Measurements from ENCODE around the gene C12orf76. TPM values are rescaled to one million over a fixed set of nuclear protein-coding genes. Genes with fewer than 3 reads are reported as not detected.

C12orf76 gene
- total RNA-seq, 1 donor from 2014 or later = 19.7 TPM

GRCh38 chr12:109995686-109996482 lies 52.4 kb downstream of the C12orf76 start, which contains the start of gene GIT2:
GIT2 (minus strand) TSS chr12:109996368; CDS start chr12:109996224, 144 bp downstream.
- TF ChIP-seq CTCF (IDR thresholded peaks at IDR 0.05) = no peak
- intact Hi-C loops (cut with DNase I) = no loop called here
- peak; percentile 93 for ATAC-seq
- H3K36me3 ChIP-seq = peaks cover 5% of the 10 kb centered on the region
- H3K27ac ChIP-seq = peak within 1 kb of the TSS; percentile 94
- peaks cover 45% of the 10 kb centered on the region for H3K4me1 ChIP-seq
- H3K9me3 ChIP-seq = no peaks in the 10 kb centered on the region
- peak within 1 kb of the TSS; percentile 98 for H3K4me3 ChIP-seq
- DNase-seq = peak; percentile 96
- H3K27me3 ChIP-seq (ENCODE audit: low read depth) = no peaks in the 10 kb centered on the region

- Histone ChIP-seq H3K4me3 (peak overlapping the region; percentile 98), H3K27me3 (ENCODE audit: low read depth) (no peaks in the 10 kb centered on the region), H3K4me1 (peaks cover 40% of the 10 kb centered on the region), H3K9me3 (no peaks in the 10 kb centered on the region), H3K36me3 (peaks cover 10% of the 10 kb centered on the region), H3K27ac (peak overlapping the region; percentile 94)
- ATAC-seq (no peak), DNase-seq (no peak)
- intact Hi-C loops (cut with DNase I) = no loop called here
- no peak for TF ChIP-seq CTCF (IDR thresholded peaks at IDR 0.05)
Observed at GRCh38 chr12:109995361-109995685, 53.0 kb downstream of the C12orf76 start.

GRCh38 chr12:109994401-109995175 lies 53.7 kb downstream of the C12orf76 start:
- H3K27me3 ChIP-seq (ENCODE audit: low read depth) = no peaks in the 10 kb centered on the region
- TF ChIP-seq CTCF (IDR thresholded peaks at IDR 0.05) = no peak
- peaks cover 37% of the 10 kb centered on the region for H3K4me1 ChIP-seq
- H3K36me3 ChIP-seq = peaks cover 18% of the 10 kb centered on the region
- peak overlapping the region; percentile 94 for H3K27ac ChIP-seq
- peak overlapping the region; percentile 98 for H3K4me3 ChIP-seq
- intact Hi-C loops (cut with DNase I) = no loop called here
- DNase-seq (no peak), ATAC-seq (no peak)
- no peaks in the 10 kb centered on the region for H3K9me3 ChIP-seq

GRCh38 chr12:109993091-109993490 lies 55.2 kb downstream of the C12orf76 start:
- H3K27me3 ChIP-seq (ENCODE audit: low read depth) = no peaks in the 10 kb centered on the region
- no peak overlapping the region for H3K27ac ChIP-seq
- ATAC-seq (no peak), DNase-seq (no peak)
- no peak for TF ChIP-seq CTCF (IDR thresholded peaks at IDR 0.05)
- peaks cover 32% of the 10 kb centered on the region for H3K4me1 ChIP-seq
- intact Hi-C loops (cut with DNase I) = no loop called here
- no peak overlapping the region for H3K4me3 ChIP-seq
- no peaks in the 10 kb centered on the region for H3K9me3 ChIP-seq
- H3K36me3 ChIP-seq = peaks cover 33% of the 10 kb centered on the region

- no peak for TF ChIP-seq CTCF (IDR thresholded peaks at IDR 0.05)
- ATAC-seq = no peak
Observed at GRCh38 chr12:109991586-109991985, 56.7 kb downstream of the C12orf76 start.

More at GRCh38 chr12:109991586-109991985, 56.7 kb downstream of the C12orf76 start:
- Histone ChIP-seq H3K27me3 (ENCODE audit: low read depth) (no peaks in the 10 kb centered on the region), H3K36me3 (peaks cover 48% of the 10 kb centered on the region), H3K27ac (no peak overlapping the region), H3K9me3 (no peaks in the 10 kb centered on the region), H3K4me3 (no peak overlapping the region), H3K4me1 (peaks cover 30% of the 10 kb centered on the region)
- no peak for DNase-seq
- intact Hi-C loops (cut with DNase I) = no loop called here

Other genes starting within 250 kb of the C12orf76 start
- 7.7 TPM for gene TRPV4, start 215.1 kb downstream of the C12orf76 start, total RNA-seq
- gene GLTP, start 168.0 kb downstream of the C12orf76 start, total RNA-seq = 45.3 TPM
- gene TCHP, start 148.2 kb downstream of the C12orf76 start, total RNA-seq = 16.8 TPM
- gene GIT2, start 52.2 kb downstream of the C12orf76 start, total RNA-seq = 62.2 TPM
- 62.5 TPM for gene ANKRD13A, start 49.1 kb downstream of the C12orf76 start, total RNA-seq
- 12.5 TPM for gene IFT81, start 75.8 kb upstream of the C12orf76 start, total RNA-seq
- 156 TPM for gene ATP2A2, start 232.7 kb upstream of the C12orf76 start, total RNA-seq